ENCODE results near the gene RNF112.

The RNF112 gene

DNA sequence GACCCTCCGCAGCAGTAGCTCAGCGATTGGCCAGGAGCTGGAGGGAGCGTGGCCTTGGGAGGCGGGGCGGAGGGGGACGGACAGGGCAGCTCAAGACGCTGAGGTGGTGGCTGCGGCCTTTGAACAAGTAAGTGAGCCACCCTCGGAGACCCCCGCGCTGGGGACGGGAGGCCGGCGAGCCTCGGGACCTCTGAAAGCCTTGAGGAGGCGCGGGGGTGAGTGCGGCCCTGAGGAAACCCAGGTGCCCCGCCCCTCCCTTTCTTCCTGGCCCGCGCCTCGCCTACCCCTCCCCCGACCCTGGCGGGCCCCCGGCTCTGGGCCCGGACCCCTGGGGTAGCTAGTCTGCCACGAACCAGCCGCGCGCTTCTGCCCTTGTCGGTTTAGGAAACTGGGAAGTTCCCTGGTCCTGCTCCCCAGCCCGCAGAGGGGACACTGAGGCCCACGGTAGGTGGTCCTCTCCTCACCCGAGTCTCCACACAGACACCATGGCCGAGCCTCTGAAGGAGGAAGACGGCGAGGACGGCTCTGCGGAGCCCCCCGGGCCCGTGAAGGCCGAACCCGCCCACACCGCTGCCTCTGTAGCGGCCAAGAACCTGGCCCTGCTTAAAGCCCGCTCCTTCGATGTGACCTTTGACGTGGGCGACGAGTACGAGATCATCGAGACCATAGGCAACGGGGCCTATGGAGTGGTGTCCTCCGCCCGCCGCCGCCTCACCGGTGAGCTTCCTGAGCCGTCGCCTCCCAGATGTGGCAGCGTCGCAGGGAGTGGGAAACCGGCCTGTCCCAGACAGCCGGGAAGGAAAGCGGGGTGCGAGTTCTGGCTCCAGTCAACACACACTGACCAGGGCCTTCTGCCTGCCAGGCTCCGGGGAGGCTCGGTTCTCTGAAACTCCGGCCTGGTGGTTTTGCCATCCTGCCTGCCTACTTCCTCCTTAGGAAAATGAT is 32.3 kb upstream of the RNF112 start, which contains the start of gene MAPK7:
Gene MAPK7, plus strand, starts transcription at position 83 of the 945 bp plus-strand sequence. Its CDS starts 403 bp downstream, at position 486.
- no peak for TF ChIP-seq CTCF (conservative IDR thresholded peaks at IDR 0.05; ENCODE audit: low read depth)
- ChIA-PET CTCF (interaction anchor here (0.5 to 1.9 kb wide), 2 partner anchors 9 to 16 kb away, joined by 3 to 8 read pairs; partner anchors contain the start of gene B9D1), POLR2A (ENCODE audit: low non-redundant PET) (interaction anchor here (0.5 to 1.5 kb wide), 3 partner anchors 8 to 69 kb away, joined by 3 to 6 read pairs (median 4); partner anchors contain the start of genes B9D1 and MFAP4)
- peak within 1 kb of the TSS; percentile 99 for H3K27ac ChIP-seq
- no peak for DNase-seq (ENCODE audit: low spot score)

DNA sequence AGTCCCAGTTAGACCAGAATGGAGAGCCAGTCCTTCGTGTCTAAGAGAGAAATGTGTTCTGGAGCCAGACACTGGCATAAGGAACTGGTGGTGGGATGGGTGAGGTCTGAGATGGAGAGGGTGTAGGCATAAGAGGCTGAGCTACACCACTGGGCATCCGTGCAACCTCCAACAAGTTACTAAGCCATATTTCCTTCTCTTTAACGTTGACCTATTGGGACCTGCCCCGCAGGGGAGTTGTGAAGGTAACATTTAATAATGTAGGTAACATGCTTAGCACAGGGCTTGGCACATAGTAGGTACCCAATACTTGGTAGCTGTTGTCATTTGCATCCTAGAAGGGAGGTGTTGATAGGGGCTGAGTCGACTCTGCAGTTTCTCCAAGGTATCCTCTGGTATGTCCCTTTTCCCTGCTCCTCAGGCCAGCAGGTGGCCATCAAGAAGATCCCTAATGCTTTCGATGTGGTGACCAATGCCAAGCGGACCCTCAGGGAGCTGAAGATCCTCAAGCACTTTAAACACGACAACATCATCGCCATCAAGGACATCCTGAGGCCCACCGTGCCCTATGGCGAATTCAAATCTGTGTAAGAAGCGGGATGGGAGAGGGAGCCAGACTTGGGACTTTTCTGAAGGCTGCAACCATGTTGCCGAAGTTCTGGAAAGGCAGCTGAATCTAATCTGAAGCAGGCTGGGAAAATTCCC is 31.5 kb upstream of the RNF112 start:
- ChIA-PET POLR2A (ENCODE audit: low non-redundant PET) (no interaction called here), CTCF (interaction anchor here (0.7 kb wide), 1 partner anchor 368 kb away, joined by 3 read pairs; the partner anchor contains the start of gene ALDH3A1)
- peak overlapping the region; percentile 99 for H3K27ac ChIP-seq
- no peak for TF ChIP-seq CTCF (conservative IDR thresholded peaks at IDR 0.05; ENCODE audit: low read depth)
- DNase-seq (ENCODE audit: low spot score) = no peak

DNA sequence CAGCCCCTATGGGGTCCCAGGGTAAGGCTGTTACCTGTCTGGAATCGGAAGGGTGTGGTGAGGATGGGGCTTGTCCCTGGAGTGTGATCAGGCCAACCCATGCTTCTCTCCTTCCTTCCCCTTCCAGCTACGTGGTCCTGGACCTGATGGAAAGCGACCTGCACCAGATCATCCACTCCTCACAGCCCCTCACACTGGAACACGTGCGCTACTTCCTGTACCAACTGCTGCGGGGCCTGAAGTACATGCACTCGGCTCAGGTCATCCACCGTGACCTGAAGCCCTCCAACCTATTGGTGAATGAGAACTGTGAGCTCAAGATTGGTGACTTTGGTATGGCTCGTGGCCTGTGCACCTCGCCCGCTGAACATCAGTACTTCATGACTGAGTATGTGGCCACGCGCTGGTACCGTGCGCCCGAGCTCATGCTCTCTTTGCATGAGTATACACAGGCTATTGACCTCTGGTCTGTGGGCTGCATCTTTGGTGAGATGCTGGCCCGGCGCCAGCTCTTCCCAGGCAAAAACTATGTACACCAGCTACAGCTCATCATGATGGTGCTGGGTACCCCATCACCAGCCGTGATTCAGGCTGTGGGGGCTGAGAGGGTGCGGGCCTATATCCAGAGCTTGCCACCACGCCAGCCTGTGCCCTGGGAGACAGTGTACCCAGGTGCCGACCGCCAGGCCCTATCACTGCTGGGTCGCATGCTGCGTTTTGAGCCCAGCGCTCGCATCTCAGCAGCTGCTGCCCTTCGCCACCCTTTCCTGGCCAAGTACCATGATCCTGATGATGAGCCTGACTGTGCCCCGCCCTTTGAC is 30.3 kb upstream of the RNF112 start:
- no peak for TF ChIP-seq CTCF (conservative IDR thresholded peaks at IDR 0.05; ENCODE audit: low read depth)
- ChIA-PET POLR2A (ENCODE audit: low non-redundant PET) (no interaction called here), CTCF (interaction anchor here (0.7 kb wide), 1 partner anchor 367 kb away, joined by 3 read pairs; the partner anchor contains the start of gene ALDH3A1)
- no peak for DNase-seq (ENCODE audit: low spot score)
- H3K27ac ChIP-seq = peak overlapping the region; percentile 78

DNA sequence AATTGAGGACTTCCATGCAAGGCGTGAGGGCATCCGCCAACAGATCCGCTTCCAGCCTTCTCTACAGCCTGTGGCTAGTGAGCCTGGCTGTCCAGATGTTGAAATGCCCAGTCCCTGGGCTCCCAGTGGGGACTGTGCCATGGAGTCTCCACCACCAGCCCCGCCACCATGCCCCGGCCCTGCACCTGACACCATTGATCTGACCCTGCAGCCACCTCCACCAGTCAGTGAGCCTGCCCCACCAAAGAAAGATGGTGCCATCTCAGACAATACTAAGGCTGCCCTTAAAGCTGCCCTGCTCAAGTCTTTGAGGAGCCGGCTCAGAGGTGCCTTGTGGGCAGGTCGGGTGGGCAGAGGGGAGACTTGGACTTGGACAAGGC is 29.7 kb upstream of the RNF112 start:
- no peak for TF ChIP-seq CTCF (conservative IDR thresholded peaks at IDR 0.05; ENCODE audit: low read depth)
- no peak for DNase-seq (ENCODE audit: low spot score)
- POLR2A ChIA-PET (ENCODE audit: low non-redundant PET) = no interaction called here
- CTCF ChIA-PET = no interaction called here
- peak overlapping the region; percentile 78 for H3K27ac ChIP-seq

- DNase-seq (ENCODE audit: low spot score) = no peak
- CTCF ChIA-PET = no interaction called here
- peak overlapping the region; percentile 78 for H3K27ac ChIP-seq
- POLR2A ChIA-PET (ENCODE audit: low non-redundant PET) = no interaction called here
- TF ChIP-seq CTCF (conservative IDR thresholded peaks at IDR 0.05; ENCODE audit: low read depth) = no peak
Measured at GRCh38 chr17:19381741-19382444, 29.1 kb upstream of the RNF112 start.

All from RWPE1 (cell line).